Prostate gland (tissue), 2 donors: Measurements from ENCODE around the gene ZSWIM9. TPM values are rescaled to one million over a fixed set of nuclear protein-coding genes. Genes with fewer than 3 reads are reported as not detected.
"Not testable (repeated sequence)": the region's sequence is repeated elsewhere in the genome, so short reads cannot be mapped to it uniquely, and the experiment has no call there.

ENCODE experiments used
- DNase-seq: peaks from one replicate; pipeline ENCODE4 v3.0.0-alpha.2; 2019; ENCODE audit warnings: low spot score
- H3K27ac ChIP-seq, 2 donors: fragments of 200-600 bp; sonication (generic); 2 replicates each; pipeline ENCODE4 v1.5.1; 2017 to 2019
- H3K27me3 ChIP-seq: fragments of 200-600 bp; sonication (generic); replicated peaks from 2 replicates; pipeline ENCODE4 v1.5.1; 2019; ENCODE audit not compliant: insufficient read depth
- H3K36me3 ChIP-seq, 2 donors: fragments of 200-600 bp; sonication (generic); 1 replicate in 1 of 2; 2 replicates in 1 of 2; pipeline versions ENCODE4 v1.5.1 to v1.8.1; 2017 to 2019
- H3K4me1 ChIP-seq: fragments of 200-600 bp; sonication (generic); replicated peaks from 2 replicates; pipeline ENCODE4 v1.5.1; 2019
- H3K4me3 ChIP-seq, 2 donors: fragments of 200-600 bp; sonication (generic); 2 replicates each; pipeline ENCODE4 v1.5.1; 2017 to 2019
- H3K9me3 ChIP-seq: fragments of 200-600 bp; sonication (generic); 2 replicates; pipeline ENCODE4 v1.5.1; 2017
- CTCF ChIP-seq, 4 experiments: fragments of 200-600 bp in 2 of 4; fragments of 450-650 bp in 2 of 4; sonication (generic) in 2 of 4; IDR thresholded peaks; 1 replicate in 3 of 4; 2 replicates in 1 of 4; pipeline ENCODE4 v1.5.1; 2016 to 2019; ENCODE audit warnings: antibody characterized with exemption in 4 of 4, mild to moderate bottlenecking in 2 of 4, moderate library complexity in 2 of 4
- POLR2A ChIP-seq: fragments of 450-650 bp; IDR thresholded peaks from one replicate; pipeline ENCODE4 v1.6.1; 2016; ENCODE audit warnings: antibody characterized with exemption, mild to moderate bottlenecking
- POLR2AphosphoS5 ChIP-seq: sonication (generic); formaldehyde crosslinking; IDR thresholded peaks from one replicate; pipeline ENCODE4 v1.6.1; 2017; ENCODE audit warnings: antibody characterized with exemption
- WGBS: methylation state at CpG from one replicate; pipeline ENCODE4 v1.1.5; 2018; 5-methylcytosine and 5-hydroxymethylcytosine counted together
- intact Hi-C: fragments of 100-400 bp; cut with DNase I; formaldehyde crosslinking; loops from one replicate; pipeline ENCODE4 v1.14.2; 2022
- total RNA-seq, 2 donors: library from RNA; depleted of rRNA; stranded (reverse); fragments of >200 nt; gene quantifications; one replicate each; pipeline ENCODE4 v1.1.0, GENCODE V29; 2016

ZSWIM9 gene
- total RNA-seq, 2 donors from 2014 or later: 4.1 to 7.2 TPM

GRCh38 chr19:48216933-48217332 lies 46.5 kb downstream of the ZSWIM9 start:
- DNase-seq: no peak
- no peaks in the 10 kb centered on the region for H3K36me3 ChIP-seq
- 87% methylated on average over 14 of the region's 14 CpGs for WGBS
- H3K27ac ChIP-seq: no peak overlapping the region
- H3K27me3 ChIP-seq: no peaks in the 10 kb centered on the region
- H3K4me3 ChIP-seq: no peak overlapping the region
- no peaks in the 10 kb centered on the region for H3K9me3 ChIP-seq
- intact Hi-C loops: no loop called here
- TF ChIP-seq POLR2AphosphoS5 (no peak), POLR2A (no peak), CTCF (IDR thresholded peaks at IDR 0.05) (no peak)
- H3K4me1 ChIP-seq: no peaks in the 10 kb centered on the region

- DNase-seq: no peak
- 75% methylated on average over 6 of the region's 6 CpGs for WGBS
- intact Hi-C loops: no loop called here
- H3K4me1 ChIP-seq: no peaks in the 10 kb centered on the region
- no peaks in the 10 kb centered on the region for H3K36me3 ChIP-seq
- TF ChIP-seq POLR2AphosphoS5 (no peak), CTCF (IDR thresholded peaks at IDR 0.05) (no peak), POLR2A (no peak)
- H3K27me3 ChIP-seq: no peaks in the 10 kb centered on the region
- H3K4me3 ChIP-seq: no peak overlapping the region
- H3K9me3 ChIP-seq: no peaks in the 10 kb centered on the region
- no peak overlapping the region for H3K27ac ChIP-seq
These were observed 48.5 kb downstream of the ZSWIM9 start for GRCh38 chr19:48218997-48219396.

- DNase-seq, H3K27ac ChIP-seq, H3K4me1 ChIP-seq, intact Hi-C loops, H3K4me3 ChIP-seq, H3K27me3 ChIP-seq, H3K36me3 ChIP-seq, H3K9me3 ChIP-seq: not testable (repeated sequence)
- 96% methylated on average over 3 of the region's 3 CpGs for WGBS
These were observed 50.3 kb downstream of the ZSWIM9 start for GRCh38 chr19:48220784-48221183.

GRCh38 chr19:48221628-48222027 lies 51.1 kb downstream of the ZSWIM9 start:
- Histone ChIP-seq H3K4me3 (no peak overlapping the region), H3K27ac (no peak overlapping the region), H3K27me3 (no peaks in the 10 kb centered on the region), H3K4me1 (no peaks in the 10 kb centered on the region), H3K9me3 (no peaks in the 10 kb centered on the region), H3K36me3 (no peaks in the 10 kb centered on the region)
- intact Hi-C loops: no loop called here
- 94% methylated on average over 5 of the region's 5 CpGs for WGBS
- no peak for TF ChIP-seq CTCF (IDR thresholded peaks at IDR 0.05)
- TF ChIP-seq POLR2AphosphoS5: no peak
- TF ChIP-seq POLR2A: no peak
- DNase-seq: no peak

- Histone ChIP-seq H3K9me3 (no peaks in the 10 kb centered on the region), H3K36me3 (peaks cover 0 to 6% of the 10 kb centered on the region in 2 donors), H3K4me1 (no peaks in the 10 kb centered on the region), H3K27me3 (no peaks in the 10 kb centered on the region), H3K27ac (no peak overlapping the region), H3K4me3 (no peak overlapping the region)
- no peak for DNase-seq
- no peak for TF ChIP-seq CTCF (IDR thresholded peaks at IDR 0.05)
- TF ChIP-seq POLR2AphosphoS5: no peak
- TF ChIP-seq POLR2A: no peak
- whole genome bisulfite sequencing: 88% methylated on average over 19 of the region's 19 CpGs
- intact Hi-C loops: no loop called here
These were observed 60.2 kb downstream of the ZSWIM9 start for GRCh38 chr19:48230555-48231129.
